GM23338 (cell line): ENCODE measurements around the gene FAM83B. TPM values are rescaled to one million over a fixed set of nuclear protein-coding genes. Genes with fewer than 3 reads are reported as not detected.

Experiments
- ATAC-seq: fragments of 200-7000 bp; cut with Tn5 transposase; 3 replicates; pipeline ENCODE4 v1.9.1; 2020
- DNase-seq: peaks from one replicate; pipeline ENCODE4 v3.0.0-alpha.2; 2015; ENCODE audit warnings: low spot score
- H2AFZ ChIP-seq: fragments of 200-600 bp; sonication (generic); 2 replicates; pipeline ENCODE4 v1.8.0; 2016; ENCODE audit warnings: antibody characterized with exemption, mild to moderate bottlenecking, moderate library complexity
- H3F3A ChIP-seq: fragments of 200-600 bp; sonication (generic); replicated peaks from 2 replicates; pipeline ENCODE4 v1.8.0; 2017; ENCODE audit warnings: antibody characterized with exemption, mixed run types, low read depth
- H3K27ac ChIP-seq: fragments of 200-600 bp; sonication (generic); 2 replicates; pipeline ENCODE4 v1.6.1; 2016; ENCODE audit warnings: low read depth
- H3K27me3 ChIP-seq: fragments of 200-600 bp; sonication (generic); 2 replicates; pipeline ENCODE4 v1.8.0; 2016; ENCODE audit warnings: mild to moderate bottlenecking, mixed run types, moderate library complexity; ENCODE audit not compliant: insufficient read depth
- H3K36me3 ChIP-seq: fragments of 200-600 bp; sonication (generic); 2 replicates; pipeline ENCODE4 v1.8.0; 2016; ENCODE audit warnings: mild to moderate bottlenecking; ENCODE audit not compliant: insufficient read depth
- H3K4me1 ChIP-seq: fragments of 200-600 bp; sonication (generic); 2 replicates; pipeline ENCODE4 v1.8.0; 2016; ENCODE audit warnings: mild to moderate bottlenecking, moderate library complexity; ENCODE audit not compliant: insufficient read depth
- H3K4me2 ChIP-seq: fragments of 200-600 bp; sonication (generic); 2 replicates; pipeline ENCODE4 v1.7.1; 2017; ENCODE audit warnings: mixed run types
- H3K4me3 ChIP-seq: fragments of 200-600 bp; sonication (generic); 2 replicates; pipeline ENCODE4 v1.6.1; 2016; ENCODE audit warnings: mixed run types
- H3K79me2 ChIP-seq: fragments of 200-600 bp; sonication (generic); replicated peaks from 2 replicates; pipeline ENCODE4 v1.8.0; 2017; ENCODE audit warnings: mild to moderate bottlenecking; ENCODE audit not compliant: insufficient read depth
- H3K9me2 ChIP-seq: fragments of 200-600 bp; sonication (generic); 2 replicates; pipeline ENCODE4 v1.8.0; 2017; ENCODE audit not compliant: insufficient read depth
- H4K20me1 ChIP-seq: fragments of 200-600 bp; sonication (generic); replicated peaks from 2 replicates; pipeline ENCODE4 v1.8.0; 2017; ENCODE audit warnings: mild to moderate bottlenecking; ENCODE audit not compliant: insufficient read depth
- H3K27ac Mint-ChIP-seq: 2 replicates; pipeline ENCODE4 v1.8.0; 2020; ENCODE audit warnings: inconsistent platforms, mild to moderate bottlenecking, moderate library complexity, mixed read lengths
- H3K27me3 Mint-ChIP-seq: 3 replicates; pipeline ENCODE4 v1.8.0; 2022; ENCODE audit warnings: low read depth, mild to moderate bottlenecking, moderate library complexity, mixed read lengths, inconsistent platforms; ENCODE audit not compliant: insufficient read depth, poor library complexity
- H3K36me3 Mint-ChIP-seq: 3 replicates; pipeline ENCODE4 v1.8.0; 2021; ENCODE audit warnings: low read depth, mild to moderate bottlenecking, inconsistent platforms, moderate library complexity, mixed read lengths
- H3K4me1 Mint-ChIP-seq: 3 replicates; pipeline ENCODE4 v1.8.0; 2020; ENCODE audit warnings: mild to moderate bottlenecking, inconsistent platforms, mixed read lengths
- H3K4me3 Mint-ChIP-seq: 3 replicates; pipeline ENCODE4 v1.8.0; 2021; ENCODE audit warnings: moderate library complexity, mild to moderate bottlenecking, inconsistent platforms, mixed read lengths
- H3K9me3 Mint-ChIP-seq: 3 replicates; pipeline ENCODE4 v1.8.0; 2020; ENCODE audit warnings: moderate library complexity, mild to moderate bottlenecking, inconsistent platforms, mixed read lengths
- CREB1 ChIP-seq: fragments of 250-450 bp; sonication (Bioruptor Pico); IDR thresholded peaks from 2 replicates; pipeline ENCODE4 v1.5.0; 2020; ENCODE audit warnings: low read depth, mild to moderate bottlenecking, moderate library complexity
- EZH2 ChIP-seq: fragments of 200-600 bp; sonication (generic); IDR thresholded peaks from one replicate; pipeline ENCODE4 v1.8.0; 2017; ENCODE audit warnings: antibody characterized with exemption, mild to moderate bottlenecking, low read depth; ENCODE audit not compliant: unreplicated experiment
- EZH2phosphoT487 ChIP-seq: fragments of 200-600 bp; sonication (generic); IDR thresholded peaks from one replicate; pipeline ENCODE4 v1.8.1; 2018; ENCODE audit warnings: antibody characterized with exemption; ENCODE audit not compliant: unreplicated experiment
- JUNB ChIP-seq: IDR thresholded peaks from one replicate; pipeline ENCODE4 v1.6.1; 2016; ENCODE audit warnings: antibody characterized with exemption; ENCODE audit not compliant: unreplicated experiment
- NANOG ChIP-seq: IDR thresholded peaks from 2 replicates; pipeline ENCODE4 v1.6.1; 2016; ENCODE audit warnings: antibody characterized with exemption, borderline replicate concordance
- POLR2AphosphoS5 ChIP-seq: IDR thresholded peaks from 2 replicates; pipeline ENCODE4 v1.6.1; 2016; ENCODE audit warnings: antibody characterized with exemption, low read depth
- REST ChIP-seq: IDR thresholded peaks from one replicate; pipeline ENCODE4 v1.6.1; 2018; ENCODE audit warnings: antibody characterized with exemption; ENCODE audit not compliant: unreplicated experiment
- STAT1 ChIP-seq: IDR thresholded peaks from one replicate; pipeline ENCODE4 v1.6.1; 2016; ENCODE audit warnings: antibody characterized with exemption; ENCODE audit not compliant: unreplicated experiment
- ZNF114 ChIP-seq: fragments of 250-450 bp; sonication (Bioruptor Pico); IDR thresholded peaks from 2 replicates; pipeline ENCODE4 v1.5.0; 2020; ENCODE audit warnings: mild to moderate bottlenecking, moderate library complexity
- ZNF331 ChIP-seq: fragments of 250-450 bp; sonication (Bioruptor Pico); IDR thresholded peaks from 2 replicates; pipeline ENCODE4 v1.5.0; 2020; ENCODE audit warnings: low read depth, mild to moderate bottlenecking, moderate library complexity
- ZNF462 ChIP-seq: fragments of 250-450 bp; sonication (Bioruptor Pico); IDR thresholded peaks from 2 replicates; pipeline ENCODE4 v1.5.0; 2020; ENCODE audit warnings: mild to moderate bottlenecking, moderate library complexity
- polyA plus RNA-seq: library from polyadenylated mRNA; unstranded; fragments of >200 nt; fragmentation: Nextera tagmentation; extraction: Ambion mirVana; gene quantifications from 2 replicates; pipeline ENCODE4 v1.2.1, GENCODE V29; 2016
- total RNA-seq: library from RNA; depleted of rRNA; stranded (reverse); fragments of >200 nt; shearing (Covaris generic); gene quantifications from 2 replicates; pipeline ENCODE4 v1.2.3, GENCODE V29; 2014
- TF ChIP-seq, protein P1 (sequence below), 2 experiments: fragments of 200-600 bp in 1 of 2; sonication (generic) in 1 of 2; conservative IDR thresholded peaks; 2 replicates each; pipeline versions ENCODE4 v1.5.1 to v1.6.1; 2016 to 2017; ENCODE audit warnings: antibody characterized with exemption in 2 of 2, low read depth in 2 of 2, mild to moderate bottlenecking in 2 of 2, moderate library complexity in 1 of 2
- TF ChIP-seq, protein P2 (sequence below): IDR thresholded peaks from 2 replicates; pipeline ENCODE4 v1.6.1; 2016; ENCODE audit warnings: antibody characterized with exemption

FAM83B gene
- total and polyA plus RNA-seq, 2 experiments from 2014 or later: 1.4 to 7.7 TPM

GRCh38 chr6:54879188-54879985 lies 32.8 kb downstream of the FAM83B start:
- no peak overlapping the region for H3K27ac Mint-ChIP-seq
- no peak overlapping the region for H2AFZ ChIP-seq
- no peak for DNase-seq
- no peaks in the 10 kb centered on the region for H3K9me2 ChIP-seq
- no peak for ATAC-seq
- H3K27me3 Mint-ChIP-seq: no peaks in the 10 kb centered on the region
- no peaks in the 10 kb centered on the region for H3K79me2 ChIP-seq
- no peak overlapping the region for H3K4me3 Mint-ChIP-seq
- no peaks in the 10 kb centered on the region for H3K36me3 ChIP-seq
- no peak overlapping the region for H3K4me2 ChIP-seq
- H3F3A ChIP-seq: no peaks in the 10 kb centered on the region
- H3K4me1 ChIP-seq: no peaks in the 10 kb centered on the region
- H3K36me3 Mint-ChIP-seq: no peaks in the 10 kb centered on the region
- H4K20me1 ChIP-seq: no peaks in the 10 kb centered on the region
- H3K4me1 Mint-ChIP-seq: peaks cover 4% of the 10 kb centered on the region; the same call in 1 of the 3 replicates
- no peaks in the 10 kb centered on the region for H3K9me3 Mint-ChIP-seq
- H3K27me3 ChIP-seq: no peaks in the 10 kb centered on the region
- H3K4me3 ChIP-seq: no peak overlapping the region
- TF ChIP-seq EZH2 (no peak), STAT1 (no peak), EZH2phosphoT487 (no peak), CREB1 (CRISPR knock-in tag) (no peak), JUNB (no peak), ZNF114 (CRISPR knock-in tag) (no peak), ZNF462 (CRISPR knock-in tag) (no peak), NANOG (no peak), REST (no peak), ZNF331 (no peak), POLR2AphosphoS5 (no peak)
- TF ChIP-seq, protein P1, sequence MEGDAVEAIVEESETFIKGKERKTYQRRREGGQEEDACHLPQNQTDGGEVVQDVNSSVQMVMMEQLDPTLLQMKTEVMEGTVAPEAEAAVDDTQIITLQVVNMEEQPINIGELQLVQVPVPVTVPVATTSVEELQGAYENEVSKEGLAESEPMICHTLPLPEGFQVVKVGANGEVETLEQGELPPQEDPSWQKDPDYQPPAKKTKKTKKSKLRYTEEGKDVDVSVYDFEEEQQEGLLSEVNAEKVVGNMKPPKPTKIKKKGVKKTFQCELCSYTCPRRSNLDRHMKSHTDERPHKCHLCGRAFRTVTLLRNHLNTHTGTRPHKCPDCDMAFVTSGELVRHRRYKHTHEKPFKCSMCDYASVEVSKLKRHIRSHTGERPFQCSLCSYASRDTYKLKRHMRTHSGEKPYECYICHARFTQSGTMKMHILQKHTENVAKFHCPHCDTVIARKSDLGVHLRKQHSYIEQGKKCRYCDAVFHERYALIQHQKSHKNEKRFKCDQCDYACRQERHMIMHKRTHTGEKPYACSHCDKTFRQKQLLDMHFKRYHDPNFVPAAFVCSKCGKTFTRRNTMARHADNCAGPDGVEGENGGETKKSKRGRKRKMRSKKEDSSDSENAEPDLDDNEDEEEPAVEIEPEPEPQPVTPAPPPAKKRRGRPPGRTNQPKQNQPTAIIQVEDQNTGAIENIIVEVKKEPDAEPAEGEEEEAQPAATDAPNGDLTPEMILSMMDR (conservative IDR thresholded peaks at IDR 0.05; ENCODE audit: low read depth in 2 of 2): no peak
- TF ChIP-seq, protein P2, sequence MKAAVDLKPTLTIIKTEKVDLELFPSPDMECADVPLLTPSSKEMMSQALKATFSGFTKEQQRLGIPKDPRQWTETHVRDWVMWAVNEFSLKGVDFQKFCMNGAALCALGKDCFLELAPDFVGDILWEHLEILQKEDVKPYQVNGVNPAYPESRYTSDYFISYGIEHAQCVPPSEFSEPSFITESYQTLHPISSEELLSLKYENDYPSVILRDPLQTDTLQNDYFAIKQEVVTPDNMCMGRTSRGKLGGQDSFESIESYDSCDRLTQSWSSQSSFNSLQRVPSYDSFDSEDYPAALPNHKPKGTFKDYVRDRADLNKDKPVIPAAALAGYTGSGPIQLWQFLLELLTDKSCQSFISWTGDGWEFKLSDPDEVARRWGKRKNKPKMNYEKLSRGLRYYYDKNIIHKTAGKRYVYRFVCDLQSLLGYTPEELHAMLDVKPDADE: no peak
- no peak overlapping the region for H3K27ac ChIP-seq
